Hematopoietic multipotent progenitor cell treated with erythropoietin and hydrocortisone succinate and interleukin-3 and kit ligand, for 17 days (in vitro differentiated cells): ENCODE results near the gene KLHL29.
"Not testable (repeated sequence)": the region's sequence is repeated elsewhere in the genome, so short reads cannot be mapped to it uniquely, and the experiment has no call there.

ENCODE experiments used
- DNase-seq: peaks from one replicate; pipeline ENCODE4 v3.0.0-alpha.2; 2015; ENCODE audit warnings: low spot score

The KLHL29 gene

DNA sequence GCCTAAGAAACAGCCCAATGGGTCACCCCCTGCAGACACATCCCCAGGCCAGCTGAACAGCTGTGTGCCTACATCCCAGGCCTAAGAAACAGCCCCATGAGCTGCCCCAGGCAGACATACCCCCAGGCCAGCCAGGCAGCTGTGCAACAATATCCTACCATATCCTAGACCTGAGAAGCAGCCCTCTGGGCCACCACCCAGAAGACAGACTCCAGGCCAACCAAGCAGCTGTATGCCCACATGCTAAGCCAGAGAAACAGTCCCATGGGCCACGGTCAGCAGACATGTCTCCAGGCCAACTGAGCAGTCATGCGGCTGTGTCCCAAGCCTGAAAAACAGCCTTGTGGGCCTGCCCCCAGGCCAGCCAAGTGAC is 336.5 kb downstream of the KLHL29 start:
- no peak for DNase-seq

DNA sequence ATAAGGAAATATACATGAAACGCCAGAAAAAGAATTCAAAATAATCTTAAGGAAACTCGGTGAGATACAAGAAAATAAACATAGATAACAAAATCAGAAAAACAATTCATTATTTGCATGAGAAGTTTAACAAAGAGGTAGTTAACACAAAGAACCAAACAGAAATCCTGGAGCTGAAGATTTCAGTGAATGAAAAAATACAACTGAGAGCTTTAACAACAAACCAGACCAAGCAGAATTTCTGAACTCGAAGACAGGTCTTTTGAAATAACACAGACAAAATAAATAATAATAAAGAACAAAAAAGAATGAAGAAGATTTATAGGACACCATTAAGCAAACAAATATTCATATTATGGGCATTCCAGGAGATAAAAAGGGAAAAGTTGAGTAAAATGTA is 337.3 kb downstream of the KLHL29 start:
- DNase-seq: no peak

DNA sequence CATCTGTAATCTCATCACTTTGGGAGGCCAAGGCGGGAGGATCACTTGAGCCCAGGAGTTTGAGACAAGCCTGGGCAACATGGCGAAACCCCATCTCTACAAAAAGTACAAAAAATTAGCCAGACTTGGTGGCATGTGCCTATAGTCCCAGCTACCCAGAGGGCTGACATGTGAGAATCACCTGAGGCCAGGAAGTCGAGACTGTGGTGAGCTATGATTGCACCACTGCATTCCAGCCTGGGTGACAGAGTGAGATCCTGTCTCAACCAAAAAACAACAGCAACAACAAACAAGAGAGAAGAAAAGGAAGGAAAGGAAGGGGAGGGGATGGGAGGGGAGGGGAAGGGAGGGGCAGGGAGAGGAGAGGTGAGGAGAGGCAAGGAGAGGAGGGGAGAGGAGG is 338.1 kb downstream of the KLHL29 start:
- not testable (repeated sequence) for DNase-seq

DNA sequence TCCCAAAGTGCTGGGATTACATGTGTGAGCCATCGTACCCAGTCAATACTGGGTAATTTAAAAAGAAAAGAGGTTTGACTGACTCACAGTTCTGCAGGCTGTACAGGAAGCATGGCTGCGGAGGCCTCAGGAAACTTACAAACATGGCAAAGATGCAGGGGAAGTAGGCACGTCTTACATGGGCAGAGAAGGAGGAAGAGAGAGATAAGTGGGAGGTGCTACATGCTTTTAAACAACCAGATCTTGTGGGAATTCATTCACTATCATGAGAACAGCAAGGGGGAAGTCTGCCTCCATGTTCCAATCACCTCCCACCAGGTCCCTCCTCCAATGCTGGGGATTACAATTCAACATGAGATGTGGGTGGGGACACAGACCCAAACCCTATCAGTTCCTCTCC is 349.4 kb downstream of the KLHL29 start:
- no peak for DNase-seq

DNA sequence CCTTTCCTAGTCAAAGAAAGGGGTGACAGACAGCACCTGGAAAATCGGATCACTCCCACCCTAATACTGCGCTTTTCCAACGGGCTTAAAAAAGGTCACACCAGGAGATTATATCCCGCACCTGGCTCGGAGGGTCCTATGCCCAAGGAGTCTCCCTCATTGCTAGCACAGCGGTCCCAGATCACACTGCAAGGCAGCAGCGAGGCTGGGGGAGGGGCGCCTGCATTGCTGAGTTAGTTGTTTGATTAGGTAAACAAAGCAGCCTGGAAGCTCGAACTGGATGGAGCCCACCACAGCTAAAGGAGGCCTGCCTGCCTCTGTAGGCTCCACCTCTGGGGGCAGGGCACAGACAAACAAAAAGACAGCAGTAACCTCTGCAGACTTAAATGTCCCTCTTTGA is 351.8 kb downstream of the KLHL29 start:
- DNase-seq: not testable (repeated sequence)

DNA sequence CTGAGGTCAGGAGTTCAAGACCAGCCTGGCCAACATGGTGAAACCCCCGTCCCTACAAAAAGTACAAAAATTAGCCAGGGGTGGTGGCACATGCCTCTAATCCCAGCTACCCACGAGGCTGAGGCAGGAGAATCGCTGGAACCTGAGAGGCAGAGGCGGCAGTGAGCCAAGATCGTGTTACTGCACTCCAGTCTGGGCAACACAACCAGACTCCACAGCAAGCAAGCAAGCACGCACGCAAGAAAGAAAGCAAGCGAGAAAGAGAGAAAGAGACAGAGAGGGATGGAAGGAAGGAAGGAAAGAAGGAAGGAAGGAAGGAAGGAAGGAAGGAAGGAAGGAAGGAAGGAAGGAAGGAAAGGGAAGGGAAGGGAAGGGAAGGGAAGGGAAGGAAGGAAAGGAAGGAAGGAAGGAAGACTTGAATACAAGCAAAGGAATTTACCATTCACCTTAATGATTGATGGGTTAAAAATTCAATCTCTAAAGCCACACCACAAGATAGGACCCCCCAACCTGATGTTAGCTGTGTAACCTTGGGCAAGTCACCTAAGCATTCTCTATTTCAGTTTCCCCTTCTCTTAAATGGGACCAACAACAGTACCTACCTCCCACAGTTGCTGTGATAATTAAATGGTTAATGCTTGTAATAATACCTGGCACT is 360.2 kb downstream of the KLHL29 start:
- no peak for DNase-seq

DNA sequence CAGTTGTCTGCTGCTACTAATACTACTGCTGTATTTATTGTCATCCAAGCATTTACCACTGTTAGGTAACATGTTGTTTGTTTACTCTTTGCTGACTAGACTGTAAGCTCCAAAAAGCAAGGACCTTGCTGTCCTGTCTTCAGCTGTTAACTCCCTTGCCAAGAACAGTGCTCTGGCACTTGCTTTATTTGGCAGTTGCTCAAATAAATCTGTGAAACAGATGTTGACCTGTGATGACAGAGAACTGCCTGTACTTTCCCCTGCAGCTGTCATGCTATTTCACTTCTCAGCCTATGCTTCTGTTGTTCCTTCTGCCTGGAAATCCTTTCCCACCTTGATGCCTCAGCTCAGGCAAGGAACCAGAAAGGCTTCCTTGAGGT is 360.7 kb downstream of the KLHL29 start:
- DNase-seq: no peak

DNA sequence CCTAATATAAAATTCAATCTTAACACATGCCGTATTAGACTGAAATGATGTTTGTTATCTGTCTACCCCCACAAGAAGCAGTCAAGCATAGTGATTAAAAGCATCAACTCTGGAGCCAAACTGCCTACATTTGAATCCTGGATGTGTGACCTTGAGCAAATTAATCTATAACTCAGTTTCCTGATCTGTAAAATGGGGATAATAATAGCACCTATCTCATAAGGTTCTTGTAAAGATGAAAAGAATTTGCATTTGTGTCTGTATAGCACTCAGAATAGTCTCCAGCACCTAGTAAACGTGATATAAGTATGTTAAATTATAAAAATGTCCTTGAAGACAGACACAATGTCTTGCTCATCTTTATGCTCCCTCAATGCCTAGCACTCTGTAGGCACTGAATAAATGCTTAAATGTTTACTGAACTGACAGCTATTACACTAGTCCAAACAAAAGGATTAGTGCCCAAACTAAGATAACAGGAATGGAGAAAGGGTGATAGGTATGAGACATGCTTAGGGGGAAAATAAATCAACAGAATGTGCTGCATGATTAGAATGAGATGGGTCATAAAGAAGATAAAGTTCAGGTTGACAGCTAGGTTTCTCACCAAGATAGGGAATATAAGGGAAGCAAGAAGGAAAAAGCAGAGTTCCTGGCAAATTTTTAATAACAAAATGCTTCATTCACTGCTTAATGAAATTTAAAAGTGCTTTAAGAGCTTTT is 361.3 kb downstream of the KLHL29 start:
- no peak for DNase-seq

DNA sequence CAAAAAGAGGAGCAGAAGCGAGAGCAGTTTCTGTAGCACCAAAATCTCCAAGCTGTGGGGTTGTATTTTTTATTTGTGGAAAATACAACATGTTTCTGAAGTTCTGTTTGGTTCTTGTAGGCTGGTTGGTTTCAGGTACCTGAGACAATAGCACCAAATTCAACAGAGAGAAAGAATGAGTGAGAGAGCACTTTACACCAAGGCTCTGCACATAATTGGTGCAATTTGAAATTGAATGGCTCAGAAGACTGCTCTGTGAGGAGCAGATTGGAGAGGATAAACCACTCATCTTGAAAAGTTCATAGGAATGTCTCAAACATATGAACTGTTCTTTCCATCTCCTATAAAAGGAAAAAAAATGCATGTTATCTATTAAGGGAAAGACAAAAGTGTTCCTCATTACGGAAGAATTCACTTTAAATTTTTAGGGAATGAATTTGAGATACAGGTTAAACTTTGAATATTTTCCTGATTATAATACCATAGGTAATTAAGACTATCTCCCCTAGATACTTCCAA is 366.8 kb downstream of the KLHL29 start:
- DNase-seq: no peak

DNA sequence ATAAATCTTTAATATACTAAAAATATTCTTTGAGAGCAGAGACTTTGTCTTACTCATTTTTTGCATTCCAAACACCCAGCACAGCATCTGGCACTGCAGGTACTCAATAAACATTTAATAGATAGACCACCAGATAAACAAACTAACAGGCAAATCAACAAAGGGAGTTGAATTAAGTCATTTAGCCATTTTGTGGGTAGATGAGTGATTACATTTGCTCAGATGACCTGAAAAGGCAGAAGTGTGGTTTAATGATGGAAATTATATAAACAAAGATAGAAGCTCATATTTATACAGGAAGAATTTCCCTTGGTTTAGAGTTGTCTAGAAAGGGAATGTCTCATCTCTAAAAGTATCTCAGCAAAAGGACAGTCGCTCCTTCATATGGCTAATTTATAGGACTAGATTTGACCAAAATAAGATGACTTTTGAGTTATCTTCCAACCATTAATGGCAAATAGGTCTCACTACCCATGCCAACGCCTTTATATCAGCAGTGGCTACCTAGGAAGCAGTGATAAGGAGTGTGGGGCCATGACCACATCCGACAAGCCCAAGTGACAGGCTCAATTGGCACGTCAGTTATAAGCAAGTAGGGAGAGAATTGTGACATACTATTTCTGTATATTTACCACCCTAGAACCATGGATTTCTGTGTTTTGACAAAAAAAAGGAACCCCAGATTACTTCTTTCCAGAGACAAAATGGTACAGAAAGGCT is 368.5 kb downstream of the KLHL29 start:
- no peak for DNase-seq

DNA sequence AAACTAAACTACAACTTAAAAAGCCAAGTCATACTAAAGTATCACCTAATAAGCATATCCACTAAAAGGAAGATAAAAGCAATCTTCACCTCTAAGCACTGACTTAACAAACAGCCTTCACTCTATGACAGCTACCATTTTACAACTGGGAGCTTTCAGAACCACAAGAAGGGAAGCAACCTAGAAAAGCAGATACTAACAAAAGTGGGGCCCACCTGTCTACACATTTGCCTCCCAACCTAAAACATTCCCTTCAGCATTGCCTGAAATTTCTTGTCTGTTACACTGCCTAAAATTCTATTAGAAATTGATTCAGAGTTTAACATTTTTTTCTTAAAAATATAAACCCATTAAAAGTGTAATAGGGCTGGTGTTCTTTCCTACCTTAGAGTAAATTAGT is 370.0 kb downstream of the KLHL29 start:
- no peak for DNase-seq

DNA sequence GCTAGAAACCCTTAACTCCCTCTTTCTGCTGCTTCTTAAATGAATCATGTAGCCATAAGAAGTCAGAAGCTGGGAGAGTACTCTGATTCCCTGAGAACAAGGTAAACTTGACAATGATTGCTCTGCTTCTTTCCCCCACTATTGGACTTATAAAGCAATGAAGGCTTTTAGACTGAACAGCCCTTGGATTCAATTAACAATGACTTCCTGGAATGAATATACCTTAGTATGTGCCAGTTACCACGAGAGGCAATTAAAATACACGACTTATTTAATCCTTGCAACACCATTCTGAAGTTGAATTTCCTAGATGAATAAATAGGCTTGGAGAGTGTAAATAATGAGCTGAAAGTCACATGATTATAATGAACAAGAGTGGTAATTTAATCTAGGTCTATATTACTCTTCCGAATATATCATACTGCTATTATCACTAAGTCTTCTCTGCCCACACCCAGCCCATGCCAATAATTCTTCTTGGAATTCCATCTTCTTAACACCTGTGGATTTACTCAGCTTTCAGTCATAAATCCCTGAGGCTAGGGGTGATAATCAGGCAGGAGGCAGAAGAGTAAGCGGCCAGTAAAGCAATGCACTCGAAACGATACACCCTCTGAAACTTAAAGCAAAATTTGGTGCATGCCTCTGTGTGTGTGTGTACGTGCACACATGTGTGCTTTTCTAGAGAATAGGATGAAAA is 371.8 kb downstream of the KLHL29 start:
- DNase-seq: no peak

DNA sequence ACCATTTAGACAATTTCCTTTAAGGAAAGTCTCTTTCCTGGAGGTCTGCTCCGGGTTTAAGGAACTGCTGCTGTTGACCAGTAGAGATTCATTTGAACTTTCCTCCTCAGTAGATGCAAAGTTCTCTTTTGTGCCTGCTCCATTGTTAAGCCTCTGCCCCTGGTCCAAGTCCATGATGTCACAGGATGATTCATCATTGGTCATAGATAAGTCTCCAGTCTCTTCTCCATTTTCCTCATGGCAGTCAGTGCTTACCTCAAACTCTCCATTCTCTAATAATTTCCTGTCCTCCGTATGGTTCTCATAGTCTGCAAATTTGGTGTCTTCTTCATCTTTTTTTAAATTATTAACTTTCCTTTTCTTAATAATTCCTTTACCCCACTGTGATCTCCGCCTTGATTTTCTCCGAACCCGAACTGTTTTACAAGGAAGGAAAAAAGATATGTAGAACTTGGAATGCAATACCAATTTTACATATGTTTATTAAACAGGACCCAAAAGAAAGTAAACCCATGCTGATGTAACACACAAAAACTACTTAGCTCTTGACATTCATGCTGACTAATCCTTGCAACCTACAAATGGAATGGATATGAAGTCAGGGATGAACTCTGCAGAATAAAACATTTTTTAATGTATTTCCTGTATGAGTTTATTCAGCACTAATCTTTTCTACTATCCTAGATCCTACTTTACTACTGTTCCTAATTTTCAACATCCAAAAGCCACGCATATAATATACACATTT is 372.9 kb downstream of the KLHL29 start:
- no peak for DNase-seq
